SW480 (cell line): ENCODE measurements around the gene SLX4IP.
A peak's percentile ranks its signal among the peaks of the same experiment; 100 is the strongest.
"Not testable (repeated sequence)": the region's sequence is repeated elsewhere in the genome, so short reads cannot be mapped to it uniquely, and the experiment has no call there.

ENCODE experiments used
- DNase-seq: peaks from one replicate; pipeline ENCODE4 v3.0.0-alpha.2; 2016; ENCODE audit warnings: low spot score

SLX4IP gene

DNA sequence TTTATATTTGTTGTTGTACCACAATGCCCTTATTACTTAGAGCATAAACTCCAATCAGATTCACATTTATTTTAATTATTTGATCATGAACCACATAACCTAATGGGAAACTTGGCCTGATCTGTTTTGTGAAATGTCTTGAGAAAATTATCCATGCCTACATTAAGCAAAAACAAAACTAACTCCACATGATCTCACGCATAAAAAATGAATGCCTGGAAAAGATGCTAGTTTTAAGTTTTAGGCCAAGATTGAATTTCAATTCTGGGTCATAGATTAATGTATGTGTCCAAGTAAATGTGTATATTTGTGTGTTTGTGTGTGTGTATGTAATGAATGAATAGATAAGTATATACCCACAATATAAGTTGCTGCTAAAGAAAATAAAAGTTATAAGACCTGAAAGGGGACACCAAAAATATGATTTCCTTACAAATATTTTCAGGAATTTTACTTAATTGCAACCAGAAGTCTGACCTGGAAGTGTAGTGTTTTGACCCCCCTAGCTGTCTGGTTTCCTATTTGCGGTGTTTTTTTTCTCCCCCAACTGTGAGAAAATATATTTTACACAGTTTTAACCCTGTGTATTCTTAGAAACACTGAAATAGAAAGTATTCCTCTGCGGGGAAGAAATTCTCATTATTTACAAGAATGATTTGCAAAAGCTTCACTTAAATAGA, 141.4 kb downstream of the SLX4IP start:
- no peak for DNase-seq

DNA sequence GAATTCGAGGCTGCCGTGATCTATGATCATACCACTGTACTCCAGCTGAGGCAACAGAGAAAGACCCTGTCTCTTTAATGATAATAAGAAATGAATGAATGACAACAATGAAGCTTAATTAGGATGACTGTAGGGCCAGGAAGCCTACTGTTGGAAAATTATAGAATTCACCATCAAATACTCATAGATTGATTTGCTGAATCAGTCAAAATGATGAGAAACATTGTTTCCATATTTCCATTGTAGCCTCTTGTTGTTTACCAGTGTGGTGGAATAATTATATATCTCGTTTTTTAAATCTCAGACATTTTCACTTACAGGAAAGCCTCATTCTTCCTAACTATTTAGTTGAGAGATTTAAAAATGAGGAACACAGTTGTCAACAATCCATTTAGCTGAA, 142.5 kb downstream of the SLX4IP start:
- no peak for DNase-seq

DNA sequence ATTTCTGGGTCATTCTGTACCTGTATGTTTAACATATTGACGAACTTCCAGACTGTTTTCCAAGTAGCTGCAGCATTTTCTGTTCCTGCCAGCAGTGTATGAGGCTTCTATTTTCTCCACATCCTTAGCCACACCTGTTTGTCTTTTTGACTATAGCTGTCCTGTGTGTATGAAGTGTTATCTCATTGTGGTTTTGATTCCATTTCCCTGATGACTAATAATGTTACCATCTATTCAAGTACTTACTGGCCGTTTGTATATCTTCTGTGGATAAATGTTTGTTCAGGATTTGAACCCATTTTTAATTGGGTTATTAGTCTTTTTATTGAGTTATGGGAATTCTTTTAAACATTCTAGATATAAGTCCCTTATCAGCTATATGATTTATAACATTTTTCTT, 143.5 kb downstream of the SLX4IP start:
- DNase-seq = peak; percentile 91

DNA sequence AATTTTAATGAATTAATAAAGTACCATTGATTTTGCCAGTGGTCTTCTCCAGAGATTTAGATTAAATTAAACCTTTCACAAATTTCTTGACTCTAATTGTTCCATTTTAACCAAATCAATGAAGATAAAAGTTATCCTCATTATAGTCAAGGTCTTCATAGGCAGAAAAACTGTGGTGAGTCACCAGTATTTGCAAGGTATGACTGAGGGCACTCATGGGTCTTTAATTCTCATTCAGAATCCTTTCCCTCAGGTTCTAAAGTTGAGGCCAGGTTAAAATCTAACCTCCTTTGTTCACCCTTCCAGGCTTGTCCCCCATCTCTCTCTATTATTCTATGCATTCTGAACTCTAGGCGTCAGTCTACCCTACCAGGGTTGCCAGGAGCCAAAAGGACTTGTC, 144.8 kb downstream of the SLX4IP start:
- no peak for DNase-seq

DNA sequence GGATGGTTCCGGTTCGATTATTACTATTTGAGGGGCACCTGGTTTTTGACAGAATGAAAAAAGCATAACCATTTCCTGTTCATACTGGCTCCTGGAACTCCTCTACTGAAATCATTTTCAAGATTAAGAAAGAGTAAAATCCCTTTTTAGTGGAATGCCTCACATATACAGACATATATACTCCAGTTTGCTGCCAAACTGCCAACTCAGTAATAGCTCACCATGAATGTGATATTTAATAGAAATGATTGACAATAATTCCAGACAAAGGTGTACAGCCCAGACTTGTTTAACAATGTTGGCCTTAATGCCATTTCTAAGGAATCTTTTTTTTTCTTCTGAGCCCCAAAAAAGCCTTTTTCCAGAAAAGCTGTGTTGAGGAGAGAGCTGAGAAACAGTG, 145.6 kb downstream of the SLX4IP start:
- DNase-seq = no peak

DNA sequence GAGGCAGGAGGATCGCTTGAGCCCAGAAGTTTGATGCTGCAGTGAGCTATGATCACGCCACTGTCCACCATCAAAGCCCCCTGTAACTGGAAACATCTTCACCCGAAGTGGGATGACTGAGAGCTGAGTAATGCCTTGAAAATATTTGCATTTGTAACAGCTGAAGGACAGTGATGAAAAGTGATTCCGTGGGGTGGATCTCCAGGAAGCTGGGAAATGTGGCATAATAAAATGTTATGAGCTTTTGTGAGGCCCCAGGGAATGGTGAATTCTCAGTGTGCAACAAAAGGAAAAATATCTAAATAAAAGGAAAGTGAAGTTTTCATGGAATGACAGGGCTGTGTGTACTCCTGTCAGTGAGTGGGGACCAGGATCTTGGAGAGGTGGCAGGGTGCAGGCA, 146.7 kb downstream of the SLX4IP start:
- no peak for DNase-seq

DNA sequence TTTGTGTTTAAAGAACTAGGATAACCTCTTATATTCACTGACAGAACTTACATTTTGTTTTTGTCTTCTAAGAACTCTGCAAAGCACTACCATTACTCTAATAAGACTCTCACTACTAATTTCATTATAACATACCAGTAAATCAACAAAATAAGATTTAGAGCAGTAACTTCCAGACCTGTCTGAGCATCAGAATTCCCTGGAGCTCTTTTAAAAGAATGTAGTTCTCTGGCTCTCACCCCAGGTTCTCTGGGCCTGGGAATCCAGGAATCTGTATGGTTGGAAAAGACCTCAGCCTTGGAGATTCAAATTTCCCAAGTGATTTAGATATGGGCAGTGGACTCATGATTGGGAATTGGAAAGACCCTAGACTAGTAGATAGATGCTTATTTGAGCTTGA, 149.3 kb downstream of the SLX4IP start:
- DNase-seq = no peak

DNA sequence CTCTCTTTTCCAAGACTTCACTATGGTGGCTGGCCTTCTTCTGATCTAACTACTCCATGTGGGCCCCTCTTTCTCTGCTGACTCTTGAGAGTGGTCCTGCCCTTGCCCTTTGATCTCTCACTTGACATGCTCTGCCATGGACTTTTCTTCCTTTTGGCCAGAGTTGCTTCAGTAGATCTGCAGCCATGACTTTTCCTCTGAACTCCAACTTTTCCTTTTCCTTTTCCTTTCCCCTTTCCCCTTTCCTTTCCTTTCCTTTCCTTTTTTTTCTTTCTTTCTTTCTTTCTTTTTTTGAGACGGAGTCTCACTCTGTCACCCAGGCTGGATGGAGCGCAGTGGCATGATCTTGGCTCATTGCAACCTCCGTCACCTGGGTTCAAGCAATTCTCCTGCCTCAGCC, 150.2 kb downstream of the SLX4IP start:
- no peak for DNase-seq

DNA sequence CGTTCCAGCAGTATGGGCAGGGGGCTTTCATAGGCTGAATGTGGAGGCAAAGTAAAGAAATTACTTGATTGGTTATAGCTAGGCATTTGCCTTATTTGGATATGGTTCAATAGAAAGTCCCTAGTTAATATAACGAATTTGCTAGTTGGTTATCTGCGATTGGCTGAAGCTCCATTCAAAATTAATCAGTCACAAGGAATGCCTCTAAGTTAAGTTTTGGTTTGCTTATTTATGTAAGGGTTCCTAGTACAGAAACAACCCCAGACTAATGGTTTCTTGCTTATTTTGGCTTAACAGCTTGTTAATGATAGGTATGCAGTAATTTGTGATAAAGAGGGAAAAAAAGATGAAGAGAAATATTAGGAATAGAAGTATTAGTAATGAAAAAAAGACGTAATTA, 151.2 kb downstream of the SLX4IP start:
- no peak for DNase-seq

DNA sequence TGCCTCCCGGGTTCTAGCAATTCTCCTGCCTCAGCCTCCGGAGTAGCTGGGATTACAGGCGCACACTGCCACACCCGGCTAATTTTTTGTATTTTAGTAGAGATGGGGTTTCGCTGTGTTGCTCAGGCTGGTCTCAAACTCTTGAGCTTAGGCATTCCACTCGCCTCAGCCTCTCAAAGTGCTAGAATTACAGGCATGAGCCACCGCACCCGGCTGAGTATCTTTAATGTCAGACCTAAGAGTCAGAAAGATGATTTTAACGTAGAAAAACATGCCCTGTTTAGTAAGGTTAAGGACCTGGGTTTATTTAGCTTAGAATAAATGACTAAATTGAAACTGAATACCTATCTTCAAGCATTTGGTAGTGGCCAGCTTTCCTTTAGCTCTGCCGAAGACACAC, 155.3 kb downstream of the SLX4IP start:
- DNase-seq = not testable (repeated sequence)

DNA sequence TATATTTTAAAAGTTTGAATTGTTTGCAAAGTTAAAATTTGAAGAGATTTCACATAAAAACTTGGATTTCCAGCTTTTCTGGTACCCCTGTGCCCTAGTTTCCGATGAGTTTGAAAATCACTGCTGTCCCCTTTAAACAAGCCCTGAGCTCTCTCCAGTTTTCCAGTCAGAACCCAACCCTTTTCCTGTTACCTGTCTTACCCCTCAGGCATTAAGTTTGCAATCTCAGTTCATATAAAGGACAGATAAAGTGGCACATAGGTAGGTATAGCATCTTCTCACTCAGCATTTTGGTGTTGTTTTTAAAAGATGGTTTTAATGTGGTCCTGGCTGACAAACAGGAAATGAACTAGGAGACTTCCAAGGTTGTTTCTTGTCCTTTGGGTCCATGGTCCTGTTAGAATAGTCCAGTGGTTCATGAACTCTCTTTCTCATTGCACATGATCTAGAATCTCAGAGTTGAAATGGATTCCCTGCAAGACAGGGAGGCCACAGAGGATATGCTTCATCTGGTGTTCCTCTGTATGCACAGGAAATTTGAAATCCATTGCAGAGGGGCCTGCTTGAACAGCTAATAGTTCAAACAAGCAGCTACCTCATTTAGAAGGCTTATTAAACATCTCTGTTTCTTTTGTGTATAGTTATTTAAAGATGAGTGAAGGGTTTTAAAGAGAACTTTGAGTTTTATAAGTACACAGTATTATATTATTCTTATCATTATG, 156.0 kb downstream of the SLX4IP start:
- DNase-seq = no peak

DNA sequence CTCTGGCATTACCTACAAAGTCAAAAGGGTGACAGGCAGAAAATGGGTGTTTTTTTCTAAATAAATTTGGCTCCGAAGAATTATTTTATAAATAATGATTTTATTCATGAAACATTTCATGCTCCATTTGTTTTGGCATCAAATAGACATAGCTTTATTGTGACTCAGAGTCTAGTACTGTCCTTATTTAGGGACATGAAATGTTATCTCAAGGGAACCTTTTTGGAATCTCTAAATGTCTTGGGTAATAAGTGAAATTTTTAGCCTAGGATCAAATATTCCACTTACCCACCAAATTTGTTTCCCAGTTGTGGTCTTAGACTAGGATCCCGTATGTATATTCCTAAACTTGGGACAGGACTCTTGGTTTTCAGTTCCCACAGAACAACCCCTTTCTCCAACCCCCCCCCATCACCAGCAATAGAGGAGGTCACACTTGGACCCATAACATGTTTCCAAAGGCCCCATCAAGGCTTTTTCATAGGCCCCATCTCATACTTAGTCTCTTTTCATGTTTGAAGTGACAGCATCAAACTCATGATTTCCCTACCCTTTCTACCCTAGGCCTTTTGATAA, 156.9 kb downstream of the SLX4IP start:
- DNase-seq = no peak

DNA sequence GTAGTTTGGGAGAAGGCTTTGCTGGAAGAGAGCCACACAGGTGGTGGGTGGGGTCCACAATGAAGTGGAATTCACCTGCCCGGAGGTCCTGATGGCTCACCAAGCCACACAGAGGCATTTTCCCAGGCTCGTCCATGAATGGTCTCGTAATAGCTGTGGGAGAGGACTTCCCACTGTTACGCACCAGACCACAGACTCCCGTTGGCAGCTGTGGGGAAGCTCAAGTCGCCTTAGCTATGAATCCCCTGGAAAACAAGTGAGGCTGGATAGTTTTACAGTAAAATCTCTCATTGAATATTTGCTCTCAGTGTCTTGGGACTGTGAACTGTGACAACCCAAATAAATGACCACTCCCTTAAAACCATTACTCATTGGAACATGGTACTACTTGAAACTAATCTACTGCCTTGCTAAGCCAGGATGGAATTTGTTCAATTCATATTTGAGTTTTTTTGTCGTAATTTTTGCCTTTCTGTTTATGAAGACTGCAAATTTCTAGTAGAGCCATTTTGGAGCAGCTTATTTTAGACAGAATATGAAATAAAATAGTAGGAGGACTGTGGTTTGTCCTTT, 159.3 kb downstream of the SLX4IP start:
- peak; percentile 52 for DNase-seq

DNA sequence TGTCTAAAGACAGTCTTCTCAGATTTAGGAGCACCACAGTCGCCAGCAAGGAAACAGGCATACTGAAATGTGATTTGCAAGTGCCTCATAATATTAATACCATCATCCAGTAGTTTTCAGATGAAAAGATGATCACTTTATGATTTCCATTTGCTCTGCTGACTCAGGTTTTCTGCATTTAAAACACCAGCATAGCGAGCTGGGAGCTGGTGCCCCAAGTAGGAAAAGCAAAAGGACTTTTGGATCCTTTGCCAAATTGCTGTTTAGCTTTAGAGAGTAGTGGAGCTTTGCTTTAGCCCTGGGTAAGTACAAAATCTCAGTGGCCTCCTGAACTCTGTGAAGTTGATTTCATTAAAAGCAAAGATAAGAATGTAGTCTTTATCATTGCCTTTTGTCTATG, 160.2 kb downstream of the SLX4IP start:
- DNase-seq = no peak

DNA sequence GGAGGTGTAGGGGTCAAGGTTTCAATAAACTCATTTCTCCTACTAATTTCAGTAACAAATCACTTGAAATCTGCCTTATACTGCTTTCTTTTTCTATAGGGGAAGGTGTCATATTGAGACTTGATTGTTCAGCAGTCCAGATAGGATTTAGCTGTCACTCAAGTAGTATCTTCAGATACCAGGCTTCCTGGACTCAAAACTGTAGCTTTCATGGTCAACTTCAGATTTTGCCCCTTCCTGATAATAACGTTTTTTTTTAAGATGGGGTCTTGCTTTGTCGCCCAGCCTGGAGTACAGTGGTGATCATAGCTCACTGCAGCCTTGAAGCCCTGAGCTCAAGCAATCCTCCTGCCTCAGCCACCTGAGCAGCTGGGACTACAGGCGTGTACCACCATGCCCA, 160.9 kb downstream of the SLX4IP start:
- no peak for DNase-seq

DNA sequence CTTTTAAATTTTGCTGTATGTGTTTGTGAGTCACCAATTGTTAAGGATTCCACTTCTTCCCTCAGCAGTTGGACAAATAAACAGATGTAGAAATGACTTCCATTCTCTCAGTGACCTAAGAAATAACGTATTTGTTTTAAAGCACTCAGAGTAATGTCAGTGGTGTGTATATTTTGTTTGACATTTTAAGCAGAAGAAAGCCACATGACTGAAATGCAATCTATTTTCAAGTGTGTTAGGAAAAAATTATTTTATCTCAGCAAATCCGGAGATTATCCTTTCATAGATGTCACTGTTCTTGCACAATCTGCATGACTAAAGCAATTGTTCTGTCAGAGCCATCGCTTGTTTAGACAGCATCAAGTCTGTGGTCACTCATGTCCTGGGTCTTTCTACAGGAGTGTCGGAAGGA, 161.6 kb downstream of the SLX4IP start:
- no peak for DNase-seq

DNA sequence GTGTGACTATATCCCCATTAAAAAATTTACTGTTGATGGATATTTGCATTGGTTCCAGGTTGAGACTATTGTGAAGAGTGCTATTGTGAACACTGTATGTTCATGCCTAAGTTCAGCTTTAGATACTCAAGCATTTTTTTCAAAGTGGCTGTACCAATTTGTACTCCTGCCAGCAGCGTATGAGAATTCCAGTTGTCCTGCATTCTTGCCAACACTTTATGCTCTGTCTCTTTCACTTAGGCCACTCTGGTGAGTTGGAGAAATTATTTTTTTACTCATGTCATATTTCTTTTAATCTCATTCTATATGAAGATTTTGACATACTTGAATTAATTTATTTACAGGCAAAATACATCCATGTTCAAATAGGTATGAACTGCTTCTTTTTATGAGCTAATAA, 162.5 kb downstream of the SLX4IP start:
- no peak for DNase-seq

DNA sequence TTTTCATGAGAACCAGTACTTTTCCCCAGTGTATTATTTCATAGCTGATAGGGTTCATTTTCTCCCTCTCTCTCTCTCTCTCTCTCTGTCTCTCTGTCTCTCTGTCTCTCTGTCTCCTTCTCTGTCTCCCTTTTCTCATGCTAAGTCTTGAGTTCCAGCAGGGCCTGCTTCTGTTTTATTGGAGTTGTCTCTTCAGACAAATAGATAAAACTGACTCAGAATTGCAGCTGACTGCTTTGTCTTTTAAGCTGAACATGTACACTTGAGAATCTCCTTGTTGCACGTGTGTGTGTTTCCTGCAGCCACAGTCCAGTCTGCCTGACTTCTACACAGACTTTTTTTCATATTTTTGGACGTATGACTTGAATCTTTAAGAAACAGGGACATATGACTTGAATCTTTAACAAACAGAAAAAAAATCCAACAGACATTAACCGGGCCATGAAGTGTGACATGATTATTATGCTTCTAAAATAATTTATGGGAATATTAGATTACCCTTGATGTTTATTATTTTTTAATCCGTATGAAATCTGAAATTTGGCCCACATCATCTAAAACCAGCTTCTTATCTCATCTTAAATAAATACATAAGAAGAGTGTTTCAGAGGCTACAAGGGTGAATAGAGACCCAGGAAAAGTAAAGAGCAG, 167.2 kb downstream of the SLX4IP start:
- no peak for DNase-seq

DNA sequence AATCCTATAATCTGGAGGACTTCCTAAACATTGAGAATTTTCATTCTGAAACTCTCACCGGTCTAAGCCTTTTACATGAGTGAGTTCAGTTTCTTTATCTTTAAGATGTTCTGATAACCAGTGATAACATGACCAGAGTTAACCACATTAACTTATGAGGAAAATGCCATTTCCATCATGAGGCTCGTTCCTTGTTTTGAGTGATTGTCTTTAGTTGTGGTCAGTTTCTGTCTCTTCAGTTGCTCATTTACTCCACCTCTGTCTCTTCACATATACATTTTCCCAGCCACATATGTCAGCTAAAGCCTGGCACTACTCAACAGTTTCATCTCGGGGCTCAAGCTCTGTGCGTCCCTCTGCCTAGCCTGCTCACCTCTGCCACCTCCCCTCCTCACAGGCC, 168.3 kb downstream of the SLX4IP start:
- no peak for DNase-seq

DNA sequence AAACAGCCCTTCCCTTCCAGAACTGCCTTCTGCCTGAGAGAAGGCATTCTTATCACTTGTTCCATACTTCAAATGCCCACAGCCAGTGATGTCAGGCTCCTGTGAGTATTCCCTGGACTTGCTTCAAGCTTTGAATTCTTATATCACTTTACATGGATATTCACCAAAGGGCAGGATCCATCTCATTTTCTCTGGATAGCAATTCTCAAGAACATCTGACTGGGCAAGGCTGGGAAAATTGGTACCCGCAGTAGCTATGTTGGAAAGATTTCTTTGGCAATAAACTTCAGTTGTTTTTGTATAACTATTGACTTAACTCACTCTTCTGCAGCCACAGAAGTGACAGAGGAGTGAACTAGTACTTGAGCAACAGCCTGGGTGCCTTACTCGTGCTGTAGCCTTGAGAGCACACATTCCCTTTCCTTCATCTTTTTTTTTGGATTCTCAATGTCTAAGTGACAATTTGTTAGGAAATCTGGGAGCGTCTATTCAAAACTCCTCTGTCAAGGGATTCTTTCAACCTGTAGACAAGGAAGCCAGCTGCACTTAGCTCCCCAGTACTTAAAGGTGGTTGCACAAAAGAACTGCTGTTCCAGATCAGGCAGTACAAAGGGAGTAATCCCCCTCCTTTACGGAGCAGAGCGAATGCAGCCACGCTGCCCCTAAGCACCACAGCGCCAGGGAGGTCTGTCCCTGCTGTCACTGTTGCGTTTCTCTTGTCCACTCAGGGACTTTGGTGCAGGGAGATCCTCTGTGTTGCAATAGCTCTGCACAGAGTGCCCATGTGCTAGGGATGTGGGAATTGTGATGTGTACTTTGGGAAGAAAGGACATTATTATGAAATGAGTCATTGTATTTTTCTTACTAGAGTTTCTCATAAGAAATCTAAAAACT, 169.1 kb downstream of the SLX4IP start:
- peak; percentile 25 for DNase-seq

DNA sequence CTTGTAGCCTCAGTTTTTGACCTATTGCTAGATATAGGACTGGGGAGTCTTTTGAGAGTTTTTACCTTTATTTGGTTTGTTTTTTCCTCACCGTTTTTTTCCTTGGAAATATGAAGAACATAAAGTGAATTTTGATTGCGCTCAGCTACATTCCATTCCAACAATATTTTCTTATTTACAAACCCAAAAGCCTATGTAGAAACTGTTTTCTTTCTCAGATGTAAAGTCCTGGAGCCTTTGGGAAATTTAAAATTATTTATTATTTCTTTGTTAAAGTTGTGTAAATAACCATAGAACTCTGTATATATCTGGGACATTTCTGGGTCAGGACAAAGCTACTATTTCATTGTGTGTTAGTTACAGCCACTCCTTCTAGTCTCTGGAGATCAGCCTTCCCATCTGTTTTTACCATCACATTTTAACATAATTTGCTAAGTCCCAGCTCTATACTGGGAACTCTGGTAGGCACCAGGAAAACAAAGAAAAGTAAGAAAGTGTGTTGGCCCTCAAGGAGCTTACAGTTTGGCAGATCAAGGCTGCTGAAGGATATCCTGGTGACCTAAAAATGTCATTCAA, 169.8 kb downstream of the SLX4IP start:
- no peak for DNase-seq
